Hippocampal formation (tissue), 2 donors: Measurements from ENCODE around the gene CHCHD5.
"Not testable (repeated sequence)": the region's sequence is repeated elsewhere in the genome, so short reads cannot be mapped to it uniquely, and the experiment has no call there.

Experiments used
- DNase-seq, 2 donors: peaks; one replicate each; lab custom pipeline; 2025; lab: John Stamatoyannopoulos, UW

The CHCHD5 gene

DNA sequence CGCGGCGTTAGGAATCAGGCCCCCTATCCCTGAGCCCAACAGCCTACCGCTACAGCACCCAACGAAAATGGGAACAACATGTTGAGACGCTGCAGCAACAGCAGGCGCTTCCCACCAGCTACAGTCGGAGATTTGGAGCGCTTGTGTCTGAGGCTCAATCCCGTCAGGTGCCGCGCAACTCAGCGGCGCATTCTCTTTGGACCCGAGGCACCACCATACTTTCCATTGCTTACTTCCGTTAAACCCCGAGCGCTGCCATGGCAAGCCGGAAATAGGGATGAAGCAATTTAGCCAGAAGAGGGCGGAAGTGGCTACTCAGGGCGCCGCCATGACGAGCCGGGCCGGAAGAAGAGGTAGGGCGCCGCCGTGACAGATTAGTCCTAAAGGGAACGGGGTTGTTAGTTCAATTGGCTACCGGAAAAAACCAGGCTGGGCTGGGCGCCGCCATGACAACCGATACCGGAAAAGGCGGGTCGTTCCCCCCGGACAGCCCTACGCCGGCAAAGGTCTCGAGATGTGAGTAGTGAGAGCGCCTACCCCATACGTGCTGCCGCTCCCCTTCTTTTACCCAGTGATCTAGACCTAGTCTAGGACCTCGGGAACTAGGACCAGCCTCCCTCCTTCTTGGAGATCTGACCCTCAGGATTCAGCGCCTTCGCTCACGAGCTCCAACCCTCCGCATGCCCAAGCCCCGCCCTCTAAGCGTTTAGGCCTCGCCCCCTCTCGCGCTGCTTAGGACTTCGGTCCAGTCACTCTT, at the start of gene CHCHD5:
CHCHD5 (plus strand) TSS at position 476 of the 757 bp plus-strand sequence; CDS start at position 515, 39 bp downstream.
- DNase-seq = peak; percentile 94 to 99

DNA sequence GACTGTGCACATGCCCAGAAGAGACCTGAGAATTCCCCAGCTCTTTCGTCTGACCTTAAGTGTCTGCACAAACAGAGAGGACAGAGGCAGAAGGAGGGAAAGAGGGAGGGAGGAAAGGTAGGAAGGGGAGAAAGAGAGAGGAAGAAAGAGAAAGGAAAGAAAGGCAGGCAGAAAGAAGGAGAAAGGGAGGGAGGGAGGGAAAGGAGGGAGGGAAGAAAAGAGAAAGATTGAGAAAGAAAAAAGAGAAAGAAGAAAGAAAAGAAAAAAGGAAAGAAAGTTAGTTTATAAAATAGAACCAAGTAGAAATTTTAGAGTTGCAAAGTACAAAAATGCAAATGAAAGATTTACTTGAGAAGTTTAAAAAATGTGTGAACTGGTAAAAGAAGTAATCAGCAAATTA, 49.6 kb upstream of the CHCHD5 start:
- DNase-seq = no peak

DNA sequence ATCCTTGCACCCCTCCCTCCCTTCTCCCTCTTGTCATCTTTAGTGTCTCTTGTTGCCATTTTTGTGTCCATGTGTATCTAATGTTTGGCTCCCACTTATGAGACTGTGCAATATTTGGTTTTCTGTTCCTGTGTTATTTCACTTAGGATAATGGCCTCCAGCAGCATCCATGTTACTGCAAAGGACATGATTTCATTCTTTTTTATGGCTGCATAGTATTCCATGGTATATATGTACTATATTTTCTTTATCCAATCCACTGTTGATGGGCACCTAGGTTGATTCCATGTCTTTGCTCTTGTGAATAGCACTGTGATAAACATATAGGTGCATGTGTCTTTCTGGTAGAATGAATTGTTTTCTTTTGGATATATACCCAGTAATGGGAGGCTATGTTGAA, 47.7 kb upstream of the CHCHD5 start:
- not testable (repeated sequence) for DNase-seq

GRCh38 chr2:112539306-112539705, 45.1 kb upstream of the CHCHD5 start:
- no peak for DNase-seq

GRCh38 chr2:112540906-112541305, 43.5 kb upstream of the CHCHD5 start:
- no peak for DNase-seq

GRCh38 chr2:112541315-112542122, 42.9 kb upstream of the CHCHD5 start:
- peak in 1 of 2 donors; percentile 90 for DNase-seq

DNA sequence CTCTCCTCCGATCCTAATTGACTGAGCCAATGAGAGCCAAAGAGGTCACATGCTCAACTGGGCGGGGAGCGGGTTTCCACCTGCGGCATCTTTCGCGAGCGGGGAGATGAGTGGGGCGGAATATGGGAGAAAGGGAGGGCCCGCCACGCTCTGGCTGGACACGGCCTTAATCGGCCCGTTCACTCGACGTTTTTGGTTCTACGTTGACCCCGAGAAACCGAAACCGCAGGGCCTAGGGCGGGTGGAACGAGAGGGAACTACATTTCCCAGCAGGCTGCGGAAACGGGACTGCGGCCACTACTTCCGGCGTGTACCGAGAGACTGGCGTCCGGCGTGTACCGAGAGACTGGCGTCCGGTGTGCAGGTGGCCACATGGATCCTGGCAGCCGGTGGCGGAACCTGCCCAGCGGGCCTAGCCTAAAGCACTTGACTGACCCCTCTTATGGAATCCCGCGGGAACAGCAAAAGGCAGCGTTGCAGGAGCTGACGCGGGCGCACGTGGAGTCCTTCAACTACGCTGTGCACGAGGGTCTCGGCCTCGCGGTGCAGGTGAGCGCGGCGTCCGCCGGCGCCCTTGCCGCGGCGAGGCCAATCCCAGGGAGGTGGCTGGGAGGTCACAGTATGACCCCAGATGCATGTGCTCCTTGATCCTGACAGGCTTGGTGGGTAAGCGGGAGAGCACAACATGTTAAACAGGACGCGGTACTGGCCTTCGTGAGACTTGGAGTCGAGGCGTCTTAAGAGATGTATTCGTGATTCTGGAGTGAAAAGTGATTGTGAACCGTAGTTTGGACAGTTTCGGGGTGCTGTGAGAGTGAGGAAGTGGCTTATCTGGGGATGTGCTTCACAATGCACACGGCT, 42.1 kb upstream of the CHCHD5 start, which contains the start of gene POLR1B:
POLR1B (plus strand) TSS at position 343 of the 861 bp plus-strand sequence; CDS start at position 373, 30 bp downstream.
- DNase-seq = peak; percentile 90 to 91

DNA sequence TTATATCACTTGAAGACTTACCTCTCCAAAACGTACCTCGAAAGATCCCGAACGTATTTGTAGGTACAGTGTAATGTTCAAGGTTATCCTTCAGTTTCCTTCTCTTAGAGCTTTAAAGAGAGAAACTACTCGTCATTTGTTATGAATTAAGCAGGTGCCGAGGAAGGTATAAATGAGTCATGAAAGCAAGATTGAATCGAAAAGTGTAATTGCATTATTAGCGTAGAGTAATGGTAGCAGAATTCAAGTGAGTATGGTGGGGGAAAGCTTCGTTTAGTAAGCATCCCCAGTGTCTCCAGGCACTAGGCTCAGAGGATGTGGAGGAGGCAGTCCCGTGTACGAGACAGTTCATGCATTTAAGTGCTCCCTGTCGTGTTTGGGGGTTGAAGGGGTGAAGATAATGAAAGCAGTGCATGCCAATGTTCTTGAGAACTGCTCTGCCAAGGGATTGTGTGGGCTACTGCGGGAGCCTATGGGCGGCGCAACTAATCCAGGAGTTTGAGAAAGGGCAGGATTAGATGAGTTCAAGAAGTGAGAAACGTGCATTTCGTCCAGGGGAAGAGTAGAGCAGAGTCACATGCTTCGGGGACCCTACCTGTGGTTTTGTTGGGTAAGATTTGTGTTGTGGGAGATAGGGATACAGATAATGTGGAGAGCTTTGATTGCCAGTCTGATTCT, 41.3 kb upstream of the CHCHD5 start:
- no peak for DNase-seq

- DNase-seq = no peak
These were observed 37.1 kb upstream of the CHCHD5 start for GRCh38 chr2:112547333-112547732.

- DNase-seq = no peak
These were observed 35.4 kb upstream of the CHCHD5 start for GRCh38 chr2:112548980-112549379.

DNA sequence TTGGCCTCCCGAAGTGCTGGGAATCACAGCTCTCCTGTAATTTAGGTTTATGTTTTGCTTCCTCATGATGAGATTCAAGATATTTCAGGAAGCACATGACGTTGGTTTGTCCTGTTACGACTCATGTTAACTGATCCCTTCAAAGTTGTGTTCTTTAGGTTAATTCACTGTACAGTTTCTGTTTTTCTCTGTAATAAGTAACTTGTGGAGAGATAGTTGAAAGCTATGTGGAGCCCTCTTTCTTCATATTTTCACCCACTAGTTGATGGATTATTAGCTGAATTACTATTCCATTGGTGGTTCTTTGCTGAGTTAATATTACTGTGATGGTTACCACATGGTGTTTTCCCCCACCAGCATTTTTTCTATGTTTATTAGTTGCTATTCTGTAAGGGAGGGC, 18.3 kb upstream of the CHCHD5 start:
- no peak for DNase-seq

GRCh38 chr2:112566508-112566907, 17.9 kb upstream of the CHCHD5 start:
- DNase-seq = not testable (repeated sequence)

DNA sequence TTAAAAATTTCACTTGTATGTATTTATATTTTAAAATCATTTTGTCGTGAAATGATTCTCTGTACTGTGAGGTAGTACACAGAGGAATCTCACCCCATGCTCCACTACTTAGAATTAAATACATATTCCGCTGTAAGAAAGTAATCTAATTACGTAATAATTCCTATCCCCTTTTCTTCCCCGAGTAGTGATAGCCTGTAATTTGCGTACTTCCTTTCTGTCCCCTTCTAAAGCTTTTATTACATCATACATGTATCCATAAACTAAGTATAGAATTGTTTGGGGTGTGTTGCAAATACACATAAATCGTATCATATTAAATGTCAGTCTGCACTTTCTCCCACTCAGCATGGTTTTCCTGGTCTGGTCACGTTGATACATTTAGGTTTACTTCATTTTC, 12.4 kb upstream of the CHCHD5 start:
- no peak for DNase-seq

DNA sequence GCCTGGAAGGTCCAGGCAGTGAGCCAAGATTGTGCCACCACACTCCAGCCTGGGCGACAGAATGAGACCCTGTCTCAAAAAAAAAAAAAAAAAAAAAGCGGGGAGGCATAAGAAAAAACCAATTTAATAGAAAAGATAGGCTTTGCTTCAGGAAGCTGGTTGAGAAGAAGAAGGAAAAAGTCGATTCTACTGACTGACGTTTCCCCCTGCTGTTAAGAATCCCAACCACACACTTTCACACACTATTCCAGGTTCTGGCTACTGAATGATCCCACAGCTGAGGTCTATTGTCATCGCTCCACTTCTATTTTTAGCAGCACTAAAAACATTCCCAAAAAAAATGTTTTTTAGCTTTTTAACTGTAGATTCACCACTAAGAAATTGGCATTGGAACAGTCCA, 6.7 kb upstream of the CHCHD5 start:
- no peak for DNase-seq

DNA sequence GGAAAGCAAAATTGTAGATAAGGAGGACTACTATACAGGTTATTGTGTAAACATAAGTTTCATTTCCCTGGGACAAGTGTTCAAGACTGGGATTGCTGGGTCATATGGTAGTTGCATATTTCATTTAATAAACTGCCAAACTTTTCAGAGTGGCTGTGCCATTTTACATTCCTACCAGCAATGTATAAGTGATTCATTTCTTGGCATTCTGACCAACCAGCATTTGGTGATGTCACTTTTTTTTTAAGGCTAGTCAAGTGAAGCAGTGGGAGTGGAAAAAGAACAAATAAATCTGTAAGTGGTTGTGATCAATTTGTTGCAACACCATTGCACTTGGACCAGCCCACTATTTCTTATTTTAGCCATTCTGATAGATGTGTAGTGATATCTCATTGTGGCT, 5.2 kb upstream of the CHCHD5 start:
- DNase-seq = no peak

DNA sequence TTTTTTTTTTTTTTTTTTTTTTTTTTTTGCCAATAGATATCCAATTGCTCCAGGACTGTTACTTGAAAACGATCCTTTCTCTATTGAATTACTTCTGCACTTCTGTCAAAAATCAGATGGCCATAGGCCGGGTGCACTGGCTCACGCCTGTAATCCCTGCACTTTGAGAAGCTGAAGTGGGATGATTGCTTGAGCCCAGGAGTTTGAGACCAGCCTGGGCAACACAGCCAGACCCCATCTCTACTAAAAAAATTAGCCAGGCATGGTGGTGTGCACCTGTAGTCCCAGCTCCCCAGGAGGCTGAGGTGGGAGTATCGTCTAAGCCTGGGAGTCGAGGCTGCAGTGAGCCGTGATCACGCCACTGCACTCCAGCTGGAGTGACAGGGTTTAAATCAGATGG, 4.3 kb upstream of the CHCHD5 start:
- no peak for DNase-seq

DNA sequence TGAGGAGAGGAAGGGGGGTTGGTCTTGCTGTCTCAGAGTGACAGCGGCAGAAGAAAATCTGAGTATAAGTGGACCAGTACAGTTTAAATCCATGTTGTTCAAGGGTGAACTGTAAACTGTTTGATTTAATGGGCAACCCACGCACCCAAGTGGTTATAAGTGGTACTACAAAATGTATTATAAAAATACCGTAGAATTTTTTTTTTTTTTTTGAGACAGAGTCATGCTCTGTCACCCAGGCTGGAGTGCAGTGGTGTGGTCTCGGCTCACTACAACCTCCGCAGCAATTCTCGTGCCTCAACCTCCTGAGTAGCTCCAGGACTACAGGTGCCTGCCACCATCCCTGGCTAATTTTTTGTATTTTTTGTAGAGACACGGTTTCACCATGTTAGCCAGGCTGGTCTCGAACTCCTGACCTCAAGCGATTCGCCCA, 2.1 kb upstream of the CHCHD5 start:
- peak in 1 of 2 donors; percentile 64 for DNase-seq

GRCh38 chr2:112583497-112584133, 794 bp upstream of the CHCHD5 start:
- peak in 1 of 2 donors; percentile 7 for DNase-seq

DNA sequence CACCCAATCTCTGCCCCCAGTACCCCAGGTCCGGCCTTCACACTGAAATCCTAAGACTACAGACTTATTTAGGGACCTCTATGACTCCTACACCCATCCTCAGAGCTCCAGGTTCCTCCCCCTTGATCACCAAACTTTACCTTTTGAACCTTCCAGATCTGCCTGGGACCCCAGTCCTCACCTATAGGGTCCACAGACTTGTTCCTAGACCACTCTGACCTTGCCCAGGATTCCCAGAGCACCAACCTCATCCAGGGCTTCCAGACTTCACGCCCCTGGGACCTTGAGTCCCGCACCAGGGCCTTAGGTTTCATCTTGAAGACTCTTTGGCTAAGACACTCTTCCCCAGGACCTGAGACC, 462 bp downstream of the CHCHD5 start:
- DNase-seq = no peak

GRCh38 chr2:112585400-112585799, 991 bp downstream of the CHCHD5 start:
- no peak for DNase-seq

DNA sequence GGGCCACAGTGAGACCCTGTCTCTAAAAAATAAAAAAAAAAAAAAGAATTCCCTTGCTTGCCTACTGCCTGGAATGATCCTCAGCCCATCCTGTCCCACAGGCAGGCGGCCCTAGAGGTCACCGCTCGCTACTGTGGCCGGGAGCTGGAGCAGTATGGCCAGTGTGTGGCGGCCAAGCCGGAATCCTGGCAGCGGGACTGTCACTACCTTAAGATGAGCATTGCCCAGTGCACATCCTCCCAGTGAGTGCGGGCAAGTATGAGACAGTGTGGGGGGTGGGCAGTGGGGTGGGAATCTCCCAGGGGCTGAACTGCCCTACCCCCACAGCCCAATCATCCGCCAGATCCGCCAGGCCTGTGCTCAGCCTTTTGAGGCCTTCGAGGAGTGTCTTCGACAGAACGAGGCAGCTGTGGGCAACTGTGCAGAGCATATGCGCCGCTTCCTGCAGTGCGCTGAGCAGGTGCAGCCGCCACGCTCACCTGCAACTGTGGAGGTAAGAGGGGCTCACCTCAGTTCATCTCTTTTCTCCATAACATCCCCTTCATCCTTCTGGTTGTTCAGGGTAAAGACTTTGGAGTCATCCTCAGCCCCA, 1.6 kb downstream of the CHCHD5 start:
- DNase-seq = no peak
